ENCODE data around the gene AASS.

Gene AASS

GRCh38 chr7:122100021-122100420, 44.0 kb downstream of the AASS start:
- Histone ChIP-seq H2BK12ac (ENCODE audit: low read length) (no peak overlapping the region), H3K36me3 (replicated peaks in 1 of 2; ENCODE audit: control insufficient read depth in 2 of 2, insufficient read depth in 2 of 2, low read length in 2 of 2) (peaks cover 15 to 90% of the 10 kb centered on the region in 2 donors), H3K4me1 (ENCODE audit: control insufficient read depth in 2 of 2, insufficient read depth in 1 of 2, low read depth in 1 of 2, low read length in 2 of 2) (no peaks in the 10 kb centered on the region), H2AFZ (ENCODE audit: low read length) (no peak overlapping the region), H3K27me3 (ENCODE audit: control insufficient read depth in 3 of 3, insufficient read depth in 3 of 3, low read depth in 1 of 3, low read length in 3 of 3) (no peaks in the 10 kb centered on the region), H3K9ac (ENCODE audit: low read depth, low read length, poor library complexity) (no peak overlapping the region), H3K4ac (ENCODE audit: low read length) (no peak overlapping the region), H3K9me3 (replicated peaks in 1 of 2; ENCODE audit: control insufficient read depth in 2 of 2, insufficient read depth in 1 of 2, low read depth in 1 of 2, low read length in 2 of 2) (peaks cover 2 to 25% of the 10 kb centered on the region in 2 donors), H3K14ac (ENCODE audit: low read length) (no peak overlapping the region), H3K23ac (ENCODE audit: low read depth, low read length, poor library complexity) (no peak overlapping the region), H4K8ac (ENCODE audit: low read depth, low read length) (no peak overlapping the region), H2BK120ac (ENCODE audit: low read depth, low read length) (no peak overlapping the region), H3K27ac (replicated peaks; ENCODE audit: low read length) (no peak overlapping the region), H3K18ac (ENCODE audit: low read length) (no peak overlapping the region), H3K4me3 (ENCODE audit: low read length in 2 of 2) (no peak overlapping the region), H2BK5ac (ENCODE audit: low read length) (no peak overlapping the region), H3K79me1 (ENCODE audit: low read depth, low read length) (peaks cover 4% of the 10 kb centered on the region), H2AK5ac (ENCODE audit: low read depth, low read length) (no peak overlapping the region), H3K4me2 (ENCODE audit: insufficient read depth, low read length, poor library complexity, severe bottlenecking) (no peak overlapping the region), H4K91ac (ENCODE audit: low read depth, low read length, poor library complexity) (no peak overlapping the region), H2BK15ac (ENCODE audit: low read length) (no peak overlapping the region)
- DNase-seq (ENCODE audit: low spot score) = no peak
- no CpG with 5 or more reads among the region's 3 CpGs for WGBS, 2 donors (ENCODE audit: extremely low coverage in 2 of 2, insufficient read length in 2 of 2, insufficient replicate concordance in 1 of 2)

DNA sequence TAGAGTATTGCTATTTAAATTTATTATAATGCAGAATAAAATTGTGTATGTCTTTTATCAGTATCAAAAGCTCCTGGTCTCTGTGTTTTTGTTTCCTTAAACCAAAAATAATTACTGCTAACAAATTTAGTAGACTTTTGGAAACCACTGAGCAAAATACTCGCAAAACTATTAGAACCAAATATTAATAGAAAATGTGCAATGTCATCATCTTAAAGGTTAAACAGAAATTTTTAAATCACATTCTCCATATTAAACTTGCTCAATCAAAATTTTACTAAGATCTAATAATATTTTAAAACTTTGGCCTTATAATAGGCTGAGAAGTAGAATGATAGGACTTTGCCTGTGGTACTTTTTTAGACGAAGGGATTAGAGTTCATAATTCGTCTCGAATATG, 48.4 kb downstream of the AASS start:
- H3K9me3 ChIP-seq (replicated peaks in 1 of 2; ENCODE audit: control insufficient read depth in 2 of 2, insufficient read depth in 1 of 2, low read depth in 1 of 2, low read length in 2 of 2) = no peaks in the 10 kb centered on the region
- H2AFZ ChIP-seq (ENCODE audit: low read length) = no peak overlapping the region
- no peak overlapping the region for H3K27ac ChIP-seq (replicated peaks; ENCODE audit: low read length)
- no peak overlapping the region for H3K4ac ChIP-seq (ENCODE audit: low read length)
- H3K4me2 ChIP-seq (ENCODE audit: insufficient read depth, low read length, poor library complexity, severe bottlenecking) = no peak overlapping the region
- H2AK5ac ChIP-seq (ENCODE audit: low read depth, low read length) = no peak overlapping the region
- H2BK15ac ChIP-seq (ENCODE audit: low read length) = no peak overlapping the region
- H3K9ac ChIP-seq (ENCODE audit: low read depth, low read length, poor library complexity) = no peak overlapping the region
- no peak for DNase-seq (ENCODE audit: low spot score)
- no peaks in the 10 kb centered on the region for H3K79me1 ChIP-seq (ENCODE audit: low read depth, low read length)
- H3K23ac ChIP-seq (ENCODE audit: low read depth, low read length, poor library complexity) = no peak overlapping the region
- WGBS, 2 donors (ENCODE audit: extremely low coverage in 2 of 2, insufficient read length in 2 of 2, insufficient replicate concordance in 1 of 2) = no CpG with 5 or more reads among the region's 4 CpGs
- no peak overlapping the region for H2BK12ac ChIP-seq (ENCODE audit: low read length)
- H3K27me3 ChIP-seq (ENCODE audit: control insufficient read depth in 3 of 3, insufficient read depth in 3 of 3, low read depth in 1 of 3, low read length in 3 of 3) = no peaks in the 10 kb centered on the region
- no peak overlapping the region for H3K14ac ChIP-seq (ENCODE audit: low read length)
- H2BK120ac ChIP-seq (ENCODE audit: low read depth, low read length) = no peak overlapping the region
- H4K91ac ChIP-seq (ENCODE audit: low read depth, low read length, poor library complexity) = no peak overlapping the region
- H3K18ac ChIP-seq (ENCODE audit: low read length) = no peak overlapping the region
- no peak overlapping the region for H4K8ac ChIP-seq (ENCODE audit: low read depth, low read length)
- peaks cover 10 to 84% of the 10 kb centered on the region in 2 donors for H3K36me3 ChIP-seq (replicated peaks in 1 of 2; ENCODE audit: control insufficient read depth in 2 of 2, insufficient read depth in 2 of 2, low read length in 2 of 2)
- no peak overlapping the region for H2BK5ac ChIP-seq (ENCODE audit: low read length)
- no peaks in the 10 kb centered on the region for H3K4me1 ChIP-seq (ENCODE audit: control insufficient read depth in 2 of 2, insufficient read depth in 1 of 2, low read depth in 1 of 2, low read length in 2 of 2)
- H3K4me3 ChIP-seq (ENCODE audit: low read length in 2 of 2) = no peak overlapping the region

DNA sequence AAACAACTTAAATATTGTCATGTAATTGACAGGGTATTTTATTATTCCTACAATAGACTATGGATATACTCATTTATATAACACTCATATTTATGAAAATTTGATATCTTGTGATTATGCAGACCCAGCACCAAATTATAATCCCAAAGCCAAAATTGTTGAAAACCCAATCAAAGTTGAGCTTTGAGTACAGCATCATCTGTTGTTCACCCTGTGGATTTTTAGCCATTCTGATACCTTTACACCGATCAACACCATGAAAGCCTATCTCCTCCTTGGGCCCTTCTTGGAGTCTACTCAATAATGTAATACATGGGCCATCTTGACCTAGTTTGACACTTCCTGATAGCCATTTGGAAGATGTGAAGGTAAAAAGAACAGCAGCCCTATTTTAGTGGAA, 49.5 kb downstream of the AASS start:
- no peak overlapping the region for H3K9ac ChIP-seq (ENCODE audit: low read depth, low read length, poor library complexity)
- WGBS, 2 donors (ENCODE audit: extremely low coverage in 2 of 2, insufficient read length in 2 of 2, insufficient replicate concordance in 1 of 2) = no CpG with 5 or more reads among the region's 1 CpG
- no peak overlapping the region for H3K4me2 ChIP-seq (ENCODE audit: insufficient read depth, low read length, poor library complexity, severe bottlenecking)
- H3K18ac ChIP-seq (ENCODE audit: low read length) = no peak overlapping the region
- no peak for DNase-seq (ENCODE audit: low spot score)
- no peak overlapping the region for H3K4ac ChIP-seq (ENCODE audit: low read length)
- H3K27ac ChIP-seq (replicated peaks; ENCODE audit: low read length) = no peak overlapping the region
- no peaks in the 10 kb centered on the region for H3K9me3 ChIP-seq (replicated peaks in 1 of 2; ENCODE audit: control insufficient read depth in 2 of 2, insufficient read depth in 1 of 2, low read depth in 1 of 2, low read length in 2 of 2)
- no peaks in the 10 kb centered on the region for H3K4me1 ChIP-seq (ENCODE audit: control insufficient read depth in 2 of 2, insufficient read depth in 1 of 2, low read depth in 1 of 2, low read length in 2 of 2)
- H2AK5ac ChIP-seq (ENCODE audit: low read depth, low read length) = no peak overlapping the region
- H3K27me3 ChIP-seq (ENCODE audit: control insufficient read depth in 3 of 3, insufficient read depth in 3 of 3, low read depth in 1 of 3, low read length in 3 of 3) = no peaks in the 10 kb centered on the region
- H2AFZ ChIP-seq (ENCODE audit: low read length) = no peak overlapping the region
- no peak overlapping the region for H2BK5ac ChIP-seq (ENCODE audit: low read length)
- peaks cover 8 to 84% of the 10 kb centered on the region in 2 donors for H3K36me3 ChIP-seq (replicated peaks in 1 of 2; ENCODE audit: control insufficient read depth in 2 of 2, insufficient read depth in 2 of 2, low read length in 2 of 2)
- H4K8ac ChIP-seq (ENCODE audit: low read depth, low read length) = no peak overlapping the region
- no peak overlapping the region for H4K91ac ChIP-seq (ENCODE audit: low read depth, low read length, poor library complexity)
- no peak overlapping the region for H2BK12ac ChIP-seq (ENCODE audit: low read length)
- no peak overlapping the region for H3K14ac ChIP-seq (ENCODE audit: low read length)
- no peak overlapping the region for H3K4me3 ChIP-seq (ENCODE audit: low read length in 2 of 2)
- no peaks in the 10 kb centered on the region for H3K79me1 ChIP-seq (ENCODE audit: low read depth, low read length)
- H3K23ac ChIP-seq (ENCODE audit: low read depth, low read length, poor library complexity) = no peak overlapping the region
- no peak overlapping the region for H2BK120ac ChIP-seq (ENCODE audit: low read depth, low read length)
- no peak overlapping the region for H2BK15ac ChIP-seq (ENCODE audit: low read length)

- peak; percentile 68 for DNase-seq (ENCODE audit: low spot score)
- no CpG with 5 or more reads among the region's 6 CpGs for whole genome bisulfite sequencing, 2 donors (ENCODE audit: extremely low coverage in 2 of 2, insufficient read length in 2 of 2, insufficient replicate concordance in 1 of 2)
- no peaks in the 10 kb centered on the region for H3K4me1 ChIP-seq (ENCODE audit: control insufficient read depth in 2 of 2, insufficient read depth in 1 of 2, low read depth in 1 of 2, low read length in 2 of 2)
Measured at GRCh38 chr7:122092964-122093797, 50.9 kb downstream of the AASS start.

More at GRCh38 chr7:122092964-122093797, 50.9 kb downstream of the AASS start:
- Histone ChIP-seq H3K9me3 (replicated peaks in 1 of 2; ENCODE audit: control insufficient read depth in 2 of 2, insufficient read depth in 1 of 2, low read depth in 1 of 2, low read length in 2 of 2) (no peaks in the 10 kb centered on the region), H3K4me3 (ENCODE audit: low read length in 2 of 2) (no peak overlapping the region), H3K14ac (ENCODE audit: low read length) (no peak overlapping the region), H4K91ac (ENCODE audit: low read depth, low read length, poor library complexity) (no peak overlapping the region), H2BK15ac (ENCODE audit: low read length) (no peak overlapping the region), H2BK120ac (ENCODE audit: low read depth, low read length) (no peak overlapping the region), H4K8ac (ENCODE audit: low read depth, low read length) (no peak overlapping the region), H3K36me3 (replicated peaks in 1 of 2; ENCODE audit: control insufficient read depth in 2 of 2, insufficient read depth in 2 of 2, low read length in 2 of 2) (peaks cover 13 to 85% of the 10 kb centered on the region in 2 donors), H3K9ac (ENCODE audit: low read depth, low read length, poor library complexity) (no peak overlapping the region), H2BK5ac (ENCODE audit: low read length) (no peak overlapping the region), H3K4me2 (ENCODE audit: insufficient read depth, low read length, poor library complexity, severe bottlenecking) (no peak overlapping the region), H3K79me1 (ENCODE audit: low read depth, low read length) (no peaks in the 10 kb centered on the region), H2BK12ac (ENCODE audit: low read length) (no peak overlapping the region), H3K4ac (ENCODE audit: low read length) (no peak overlapping the region), H3K27me3 (ENCODE audit: control insufficient read depth in 3 of 3, insufficient read depth in 3 of 3, low read depth in 1 of 3, low read length in 3 of 3) (peaks cover 0 to 2% (median 0%) of the 10 kb centered on the region in 3 experiments), H2AFZ (ENCODE audit: low read length) (no peak overlapping the region), H3K23ac (ENCODE audit: low read depth, low read length, poor library complexity) (no peak overlapping the region), H2AK5ac (ENCODE audit: low read depth, low read length) (no peak overlapping the region), H3K18ac (ENCODE audit: low read length) (no peak overlapping the region), H3K27ac (replicated peaks; ENCODE audit: low read length) (peak overlapping the region; percentile 8)
